Liver (tissue), 9 donors: ENCODE results near the gene XK. TPM values are rescaled to one million over a fixed set of nuclear protein-coding genes. Genes with fewer than 3 reads are reported as not detected.
A peak's percentile ranks its signal among the peaks of the same experiment; 100 is the strongest.

ENCODE experiments used
- DNase-seq: peaks from one replicate; pipeline ENCODE4 v3.0.0-alpha.2; 2017; ENCODE audit warnings: low spot score
- H3K27ac ChIP-seq, 2 donors: one replicate each; pipeline ENCODE4 v1.7.0; 2013; ENCODE audit warnings: inconsistent platforms in 2 of 2, low read length in 2 of 2, control low read depth in 1 of 2, low read depth in 1 of 2, mild to moderate bottlenecking in 1 of 2
- H3K27me3 ChIP-seq, 4 donors: one replicate each; pipeline versions ENCODE4 v1.6.1 to v1.7.0; 2013; ENCODE audit warnings: low read length in 3 of 4, inconsistent platforms in 1 of 4, mild to moderate bottlenecking in 1 of 4, moderate library complexity in 1 of 4; ENCODE audit not compliant: control insufficient read depth in 4 of 4, insufficient read depth in 4 of 4
- H3K36me3 ChIP-seq, 4 donors: one replicate each; pipeline versions ENCODE4 v1.6.1 to v1.7.0; 2013; ENCODE audit warnings: low read length in 3 of 4, mild to moderate bottlenecking in 3 of 4, low read depth in 1 of 4, moderate library complexity in 1 of 4; ENCODE audit not compliant: control insufficient read depth in 4 of 4, insufficient read depth in 3 of 4
- H3K4me1 ChIP-seq, 4 donors: one replicate each; pipeline versions ENCODE4 v1.6.1 to v1.7.0; 2013; ENCODE audit warnings: low read length in 3 of 4, mild to moderate bottlenecking in 3 of 4, moderate library complexity in 1 of 4; ENCODE audit not compliant: control insufficient read depth in 4 of 4, insufficient read depth in 4 of 4
- H3K4me3 ChIP-seq, 3 donors: one replicate each; pipeline versions ENCODE4 v1.6.1 to v1.7.0; 2013; ENCODE audit warnings: low read length in 3 of 3, control low read depth in 1 of 3, low read depth in 1 of 3, mild to moderate bottlenecking in 1 of 3
- H3K9ac ChIP-seq, 2 donors: one replicate each; pipeline ENCODE4 v1.7.0; 2013; ENCODE audit warnings: low read length in 2 of 2, mild to moderate bottlenecking in 2 of 2, moderate library complexity in 2 of 2, control low read depth in 1 of 2, low read depth in 1 of 2
- H3K9me3 ChIP-seq, 4 donors: one replicate each; pipeline versions ENCODE4 v1.6.1 to v1.7.0; 2013; ENCODE audit warnings: low read length in 3 of 4; ENCODE audit not compliant: control insufficient read depth in 4 of 4
- EGR1 ChIP-seq, 2 donors: IDR thresholded peaks; 2 replicates each; pipeline ENCODE4 v1.6.1; 2016 to 2018; ENCODE audit warnings: antibody characterized with exemption in 2 of 2, low read depth in 2 of 2
- FOXA1 ChIP-seq: IDR thresholded peaks from 2 replicates; pipeline ENCODE4 v1.6.1; 2016; ENCODE audit warnings: antibody characterized with exemption
- FOXA2 ChIP-seq: IDR thresholded peaks from 2 replicates; pipeline ENCODE4 v1.6.1; 2016; ENCODE audit warnings: antibody characterized with exemption
- GABPA ChIP-seq, 2 donors: IDR thresholded peaks in 1 of 2; conservative IDR thresholded peaks in 1 of 2; 2 replicates each; pipeline ENCODE4 v1.6.1; 2016; ENCODE audit warnings: antibody characterized with exemption in 2 of 2, mild to moderate bottlenecking in 1 of 2, moderate library complexity in 1 of 2
- HNF4A ChIP-seq, 2 donors: conservative IDR thresholded peaks; 2 replicates each; pipeline ENCODE4 v1.6.1; 2016; ENCODE audit warnings: antibody characterized with exemption in 2 of 2, mild to moderate bottlenecking in 2 of 2
- HNF4G ChIP-seq: IDR thresholded peaks from 2 replicates; pipeline ENCODE4 v1.6.1; 2016; ENCODE audit warnings: antibody characterized with exemption
- NR2F2 ChIP-seq: IDR thresholded peaks from 2 replicates; pipeline ENCODE4 v1.6.1; 2016; ENCODE audit warnings: antibody characterized with exemption
- RAD21 ChIP-seq, 2 donors: IDR thresholded peaks; 2 replicates each; pipeline ENCODE4 v1.6.1; 2016; ENCODE audit warnings: antibody characterized with exemption in 2 of 2, mild to moderate bottlenecking in 2 of 2
- RXRA ChIP-seq, 2 donors: IDR thresholded peaks; 2 replicates each; pipeline ENCODE4 v1.6.1; 2017 to 2018; ENCODE audit warnings: antibody characterized with exemption in 2 of 2, mild to moderate bottlenecking in 1 of 2
- SP1 ChIP-seq: IDR thresholded peaks from 2 replicates; pipeline ENCODE4 v1.6.1; 2018; ENCODE audit warnings: antibody characterized with exemption, mild to moderate bottlenecking
- TAF1 ChIP-seq: conservative IDR thresholded peaks from 2 replicates; pipeline ENCODE4 v1.6.1; 2016; ENCODE audit warnings: antibody characterized with exemption, mild to moderate bottlenecking
- YY1 ChIP-seq: IDR thresholded peaks from 2 replicates; pipeline ENCODE4 v1.6.1; 2016; ENCODE audit warnings: antibody characterized with exemption, mild to moderate bottlenecking
- WGBS: extraction: QIAGEN DNeasy Blood & Tissue Kit; methylation state at CpG from one replicate; pipeline ENCODE4 v1.1.7; 2013; 5-methylcytosine and 5-hydroxymethylcytosine counted together
- polyA plus RNA-seq, 2 donors: library from polyadenylated mRNA; stranded (reverse) in 1 of 2; unstranded in 1 of 2; fragments of 200-250 nt in 1 of 2; fragments of >200 nt in 1 of 2; fragmentation: Nextera tagmentation in 1 of 2; extraction: Ambion mirVana in 1 of 2; gene quantifications; one replicate each; pipeline versions ENCODE4 v1.2.1 to v1.2.3, GENCODE V29; 2013 to 2015
- total RNA-seq, 2 donors: library from RNA; depleted of rRNA; stranded (reverse); fragments of >200 nt; gene quantifications; one replicate each; pipeline ENCODE4 v1.2.3, GENCODE V29; 2014
- TF ChIP-seq, protein P1 (sequence below): IDR thresholded peaks from 2 replicates; pipeline ENCODE4 v1.6.1; 2016; ENCODE audit warnings: antibody characterized with exemption
- TF ChIP-seq, protein P2 (sequence below): IDR thresholded peaks from 2 replicates; pipeline ENCODE4 v1.6.1; 2016; ENCODE audit warnings: antibody characterized with exemption
- TF ChIP-seq, protein P3 (sequence below): IDR thresholded peaks from 2 replicates; pipeline ENCODE4 v1.6.1; 2016; ENCODE audit warnings: antibody characterized with exemption
- TF ChIP-seq, protein P4 (sequence below): fragments of 150-350 bp; IDR thresholded peaks from 2 replicates; pipeline ENCODE4 v1.5.1; 2017; ENCODE audit warnings: improper control_type of control experiment, low read depth, low read length; ENCODE audit not compliant: missing input control
- donor health status: healthy.
- donor health status: healthy.
- donor health status: healthy.
- donor health status: healthy.
- donor health status: healthy.

Gene XK
- total and polyA plus RNA-seq, 4 donors: 0.83 to 68.4 (median 2.0) TPM

DNA sequence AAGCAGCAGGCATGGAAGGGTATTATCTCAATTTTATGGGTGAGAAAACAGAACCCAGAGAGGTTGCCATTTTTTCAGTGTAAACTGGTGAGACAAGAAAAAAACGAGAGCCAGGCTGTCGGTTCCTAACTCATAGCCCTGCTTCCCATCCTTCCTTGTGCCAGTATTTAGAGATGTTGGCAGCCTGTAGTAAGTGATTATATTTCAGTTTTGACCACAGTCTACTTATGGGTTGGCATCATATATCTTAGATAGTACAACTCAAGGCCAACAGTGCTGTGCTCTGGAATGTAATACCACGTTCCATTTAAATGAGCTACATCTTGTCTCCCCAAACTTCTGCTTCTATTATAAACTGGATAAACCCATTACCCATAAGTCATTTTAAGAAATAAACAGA, 40.8 kb downstream of the XK start:
- WGBS: 92% methylated on average over 3 of the region's 3 CpGs
- no peak for TF ChIP-seq FOXA1
- TF ChIP-seq GABPA (IDR thresholded peaks at IDR 0.05 in 1 of 2, conservative IDR thresholded peaks at IDR 0.05 in 1 of 2): no peak
- TF ChIP-seq, protein P1, sequence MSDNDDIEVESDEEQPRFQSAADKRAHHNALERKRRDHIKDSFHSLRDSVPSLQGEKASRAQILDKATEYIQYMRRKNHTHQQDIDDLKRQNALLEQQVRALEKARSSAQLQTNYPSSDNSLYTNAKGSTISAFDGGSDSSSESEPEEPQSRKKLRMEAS: no peak
- TF ChIP-seq FOXA2: no peak
- TF ChIP-seq SP1: no peak
- TF ChIP-seq HNF4G: no peak
- TF ChIP-seq, protein P2, sequence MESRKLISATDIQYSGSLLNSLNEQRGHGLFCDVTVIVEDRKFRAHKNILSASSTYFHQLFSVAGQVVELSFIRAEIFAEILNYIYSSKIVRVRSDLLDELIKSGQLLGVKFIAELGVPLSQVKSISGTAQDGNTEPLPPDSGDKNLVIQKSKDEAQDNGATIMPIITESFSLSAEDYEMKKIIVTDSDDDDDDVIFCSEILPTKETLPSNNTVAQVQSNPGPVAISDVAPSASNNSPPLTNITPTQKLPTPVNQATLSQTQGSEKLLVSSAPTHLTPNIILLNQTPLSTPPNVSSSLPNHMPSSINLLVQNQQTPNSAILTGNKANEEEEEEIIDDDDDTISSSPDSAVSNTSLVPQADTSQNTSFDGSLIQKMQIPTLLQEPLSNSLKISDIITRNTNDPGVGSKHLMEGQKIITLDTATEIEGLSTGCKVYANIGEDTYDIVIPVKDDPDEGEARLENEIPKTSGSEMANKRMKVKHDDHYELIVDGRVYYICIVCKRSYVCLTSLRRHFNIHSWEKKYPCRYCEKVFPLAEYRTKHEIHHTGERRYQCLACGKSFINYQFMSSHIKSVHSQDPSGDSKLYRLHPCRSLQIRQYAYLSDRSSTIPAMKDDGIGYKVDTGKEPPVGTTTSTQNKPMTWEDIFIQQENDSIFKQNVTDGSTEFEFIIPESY: no peak
- TF ChIP-seq HNF4A (conservative IDR thresholded peaks at IDR 0.05): no peak
- TF ChIP-seq YY1: no peak
- TF ChIP-seq RXRA (IDR thresholded peaks at IDR 0.05): no peak
- no peak for TF ChIP-seq NR2F2
- TF ChIP-seq, protein P3, sequence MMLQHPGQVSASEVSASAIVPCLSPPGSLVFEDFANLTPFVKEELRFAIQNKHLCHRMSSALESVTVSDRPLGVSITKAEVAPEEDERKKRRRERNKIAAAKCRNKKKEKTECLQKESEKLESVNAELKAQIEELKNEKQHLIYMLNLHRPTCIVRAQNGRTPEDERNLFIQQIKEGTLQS: no peak
- TF ChIP-seq, protein P4, sequence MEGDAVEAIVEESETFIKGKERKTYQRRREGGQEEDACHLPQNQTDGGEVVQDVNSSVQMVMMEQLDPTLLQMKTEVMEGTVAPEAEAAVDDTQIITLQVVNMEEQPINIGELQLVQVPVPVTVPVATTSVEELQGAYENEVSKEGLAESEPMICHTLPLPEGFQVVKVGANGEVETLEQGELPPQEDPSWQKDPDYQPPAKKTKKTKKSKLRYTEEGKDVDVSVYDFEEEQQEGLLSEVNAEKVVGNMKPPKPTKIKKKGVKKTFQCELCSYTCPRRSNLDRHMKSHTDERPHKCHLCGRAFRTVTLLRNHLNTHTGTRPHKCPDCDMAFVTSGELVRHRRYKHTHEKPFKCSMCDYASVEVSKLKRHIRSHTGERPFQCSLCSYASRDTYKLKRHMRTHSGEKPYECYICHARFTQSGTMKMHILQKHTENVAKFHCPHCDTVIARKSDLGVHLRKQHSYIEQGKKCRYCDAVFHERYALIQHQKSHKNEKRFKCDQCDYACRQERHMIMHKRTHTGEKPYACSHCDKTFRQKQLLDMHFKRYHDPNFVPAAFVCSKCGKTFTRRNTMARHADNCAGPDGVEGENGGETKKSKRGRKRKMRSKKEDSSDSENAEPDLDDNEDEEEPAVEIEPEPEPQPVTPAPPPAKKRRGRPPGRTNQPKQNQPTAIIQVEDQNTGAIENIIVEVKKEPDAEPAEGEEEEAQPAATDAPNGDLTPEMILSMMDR: no peak
- TF ChIP-seq EGR1 (IDR thresholded peaks at IDR 0.05; ENCODE audit: low read depth in 2 of 2): no peak
- TF ChIP-seq TAF1: no peak
- no peaks in the 10 kb centered on the region for H3K27me3 ChIP-seq
- H3K36me3 ChIP-seq: peaks cover 0 to 2% (median 0%) of the 10 kb centered on the region in 4 donors
- DNase-seq: no peak
- H3K27ac ChIP-seq: no peak overlapping the region
- H3K9me3 ChIP-seq: no peaks in the 10 kb centered on the region
- no peak overlapping the region for H3K9ac ChIP-seq
- H3K4me3 ChIP-seq: no peak overlapping the region
- H3K4me1 ChIP-seq: no peaks in the 10 kb centered on the region

DNA sequence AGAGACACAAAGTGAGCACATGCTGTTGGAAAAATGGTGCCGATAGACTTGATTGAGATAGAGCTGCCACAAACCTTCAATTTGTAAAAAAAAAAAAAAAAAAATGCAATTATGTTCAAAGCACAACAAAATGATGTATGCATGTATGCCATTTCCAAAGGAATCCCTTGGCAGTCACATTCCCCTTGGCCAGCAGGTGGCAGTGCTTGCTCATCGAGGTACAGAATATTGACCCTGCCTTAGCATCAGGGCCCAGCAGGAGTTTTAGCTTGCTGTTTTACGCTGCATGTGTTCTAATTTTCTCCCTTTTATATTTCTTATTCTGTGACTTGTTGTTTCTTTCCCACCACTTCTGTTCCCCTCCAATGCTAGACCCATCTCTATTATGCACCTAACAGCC, 59.8 kb downstream of the XK start:
- DNase-seq: peak; percentile 76
- Histone ChIP-seq H3K27ac (no peak overlapping the region), H3K27me3 (no peaks in the 10 kb centered on the region), H3K4me3 (no peak overlapping the region), H3K9ac (no peak overlapping the region), H3K36me3 (no peaks in the 10 kb centered on the region), H3K9me3 (no peaks in the 10 kb centered on the region), H3K4me1 (peaks cover 0 to 2% (median 0%) of the 10 kb centered on the region in 4 donors)
- TF ChIP-seq, protein P4: peak; percentile 87
- TF ChIP-seq NR2F2 (no peak), RAD21 (IDR thresholded peaks at IDR 0.05) (peak; percentile 93 to 96), RXRA (IDR thresholded peaks at IDR 0.05) (peak in 1 of 2 donors; percentile 8), GABPA (IDR thresholded peaks at IDR 0.05 in 1 of 2, conservative IDR thresholded peaks at IDR 0.05 in 1 of 2) (no peak)
- TF ChIP-seq, protein P2: no peak
- WGBS: 10% methylated on average over 3 of the region's 3 CpGs
